GM21447 (cell line): ENCODE measurements around the gene CNGB1.
"Not testable (repeated sequence)": the region's sequence is repeated elsewhere in the genome, so short reads cannot be mapped to it uniquely, and the experiment has no call there.

Experiments
- ATAC-seq: cut with Tn5 transposase; IDR thresholded peaks from one replicate; pipeline ENCODE4 v1.9.1; 2021; ENCODE audit not compliant: unreplicated experiment

The CNGB1 gene

GRCh38 chr16:57866529-57866918, 104.4 kb downstream of the CNGB1 start:
- no peak for ATAC-seq

- no peak for ATAC-seq
Measured at GRCh38 chr16:57865746-57866528, 105.0 kb downstream of the CNGB1 start.

GRCh38 chr16:57863434-57864160, 107.3 kb downstream of the CNGB1 start:
- ATAC-seq, result no peak

DNA sequence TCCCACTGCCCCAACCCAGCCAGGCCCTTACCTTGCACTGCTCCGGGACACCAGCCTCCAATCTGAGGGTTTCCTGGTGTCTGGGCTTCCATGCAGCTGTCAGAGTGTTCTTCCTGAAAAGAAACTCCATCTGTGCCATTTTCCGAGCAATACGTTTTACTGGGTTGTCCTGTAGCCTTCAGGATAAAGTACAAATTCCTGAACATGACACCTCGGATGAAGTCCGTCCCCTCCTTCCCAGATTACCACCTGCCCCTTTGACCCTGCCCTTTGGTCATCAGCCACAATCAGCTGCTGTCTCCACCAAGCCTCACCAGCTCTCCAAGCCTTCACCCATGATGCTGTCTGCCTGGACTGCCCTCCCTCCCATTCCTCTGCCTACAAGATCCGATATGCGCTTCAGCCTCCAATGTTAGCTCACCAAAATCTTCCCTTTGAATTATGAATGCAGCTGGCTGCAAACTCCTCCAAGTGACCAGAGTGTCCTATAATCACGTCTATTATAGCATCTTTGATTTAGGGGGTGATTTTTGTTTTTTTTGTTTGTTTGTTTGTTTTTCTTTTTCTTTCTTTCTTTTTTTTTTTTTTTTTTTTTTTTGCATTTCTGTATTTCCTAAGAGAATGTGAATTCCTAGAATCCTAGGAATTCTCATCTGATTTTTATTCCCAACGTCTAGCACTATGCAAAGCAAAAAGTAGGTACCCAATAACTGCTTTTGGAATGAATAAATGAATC, 108.1 kb downstream of the CNGB1 start:
- ATAC-seq, result no peak

GRCh38 chr16:57859331-57859730, 111.6 kb downstream of the CNGB1 start:
- ATAC-seq, result no peak

DNA sequence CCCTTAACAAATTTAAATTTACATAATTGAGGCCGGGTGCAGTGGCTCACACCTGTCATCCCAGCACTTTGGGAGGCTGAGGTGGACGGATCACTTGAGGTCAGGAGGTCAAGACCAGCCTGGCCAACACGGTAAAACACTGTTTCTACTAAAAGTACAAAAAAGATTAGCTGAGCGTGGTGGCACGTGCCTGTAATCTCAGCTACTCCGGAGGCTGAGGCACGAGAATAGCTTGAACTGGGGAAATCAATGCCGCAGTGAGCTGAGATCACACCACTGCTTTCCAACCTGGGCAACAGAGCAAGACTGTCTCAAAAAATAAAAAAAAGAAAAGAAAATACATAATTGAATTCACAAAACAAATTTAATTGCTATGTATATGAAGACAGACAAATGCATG, 112.3 kb downstream of the CNGB1 start:
- ATAC-seq, result no peak

DNA sequence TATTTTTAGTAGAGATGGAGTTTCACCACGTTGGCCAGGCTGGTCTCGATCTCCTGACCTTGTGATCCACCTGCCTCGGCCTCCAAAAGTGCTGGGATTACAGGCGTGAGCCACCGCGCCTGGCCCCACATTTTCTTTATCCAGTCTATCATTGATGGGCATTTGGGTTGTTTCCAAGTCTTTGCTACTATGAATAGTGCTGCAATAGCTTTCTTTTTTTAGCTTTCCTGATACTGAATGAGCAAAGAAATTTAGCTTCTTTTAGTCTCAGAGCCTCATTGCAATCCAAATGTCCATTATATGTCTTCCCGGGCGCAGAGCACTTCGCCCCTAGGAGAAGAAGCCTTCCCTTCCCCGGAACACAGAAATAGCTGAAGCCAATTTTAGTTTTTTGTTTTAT, 112.9 kb downstream of the CNGB1 start:
- not testable (repeated sequence) for ATAC-seq

GRCh38 chr16:57855188-57855587, 115.7 kb downstream of the CNGB1 start:
- no peak for ATAC-seq

- no peak for ATAC-seq
Measured at GRCh38 chr16:57852189-57852588, 118.7 kb downstream of the CNGB1 start.

DNA sequence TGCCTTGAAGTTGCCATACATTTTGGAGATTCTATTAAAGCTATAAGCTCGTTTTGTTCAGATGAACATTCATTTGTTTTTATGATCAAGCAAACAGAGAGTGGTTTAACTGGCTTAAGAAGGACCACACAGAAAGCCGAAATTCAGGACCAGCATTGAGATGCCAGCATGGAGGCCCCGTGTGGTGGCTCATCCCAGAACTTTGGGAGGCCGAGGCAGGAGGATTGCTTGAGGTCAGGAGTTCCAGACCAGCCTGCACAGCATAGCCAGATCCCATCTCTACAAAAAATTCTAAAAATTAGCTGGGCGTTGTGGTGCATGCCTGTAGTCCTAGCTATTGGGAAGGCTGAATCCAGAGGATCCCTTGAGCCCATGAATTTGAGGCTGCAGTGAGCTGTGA, 122.7 kb downstream of the CNGB1 start:
- no peak for ATAC-seq

- not testable (repeated sequence) for ATAC-seq
Measured at GRCh38 chr16:57846931-57847330, 124.0 kb downstream of the CNGB1 start.

DNA sequence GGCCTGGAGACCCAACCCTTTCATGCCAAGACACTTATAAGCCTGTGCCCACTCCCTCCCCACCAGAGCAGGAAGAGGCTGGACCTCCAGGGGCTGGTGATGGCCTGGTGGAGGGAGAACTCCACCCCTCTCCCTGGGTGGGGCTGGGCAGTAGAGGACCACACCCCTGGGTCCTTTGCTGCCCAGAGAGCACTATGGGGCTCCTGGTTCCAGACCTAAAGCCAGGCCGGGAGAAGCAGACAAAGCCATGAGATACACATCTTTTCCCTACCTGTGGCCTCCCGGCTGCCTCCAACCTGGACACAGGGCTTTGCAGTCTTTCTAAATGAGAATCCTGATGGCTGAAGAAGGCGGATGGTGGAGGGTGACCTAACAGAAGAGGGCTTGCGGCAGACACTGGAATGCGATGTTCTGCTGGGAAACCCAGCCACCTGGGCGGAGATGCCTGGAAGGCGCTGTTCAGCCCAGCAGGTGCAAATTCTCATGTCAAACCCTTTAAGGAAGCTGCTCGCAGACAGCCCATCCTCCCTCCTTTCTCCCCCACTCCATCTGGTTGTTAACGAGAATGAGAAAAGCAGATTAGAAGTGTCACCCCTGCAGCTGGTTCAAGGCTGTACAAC, 124.7 kb downstream of the CNGB1 start:
- ATAC-seq, result no peak

- no peak for ATAC-seq
Measured at GRCh38 chr16:57845115-57845514, 125.8 kb downstream of the CNGB1 start.

DNA sequence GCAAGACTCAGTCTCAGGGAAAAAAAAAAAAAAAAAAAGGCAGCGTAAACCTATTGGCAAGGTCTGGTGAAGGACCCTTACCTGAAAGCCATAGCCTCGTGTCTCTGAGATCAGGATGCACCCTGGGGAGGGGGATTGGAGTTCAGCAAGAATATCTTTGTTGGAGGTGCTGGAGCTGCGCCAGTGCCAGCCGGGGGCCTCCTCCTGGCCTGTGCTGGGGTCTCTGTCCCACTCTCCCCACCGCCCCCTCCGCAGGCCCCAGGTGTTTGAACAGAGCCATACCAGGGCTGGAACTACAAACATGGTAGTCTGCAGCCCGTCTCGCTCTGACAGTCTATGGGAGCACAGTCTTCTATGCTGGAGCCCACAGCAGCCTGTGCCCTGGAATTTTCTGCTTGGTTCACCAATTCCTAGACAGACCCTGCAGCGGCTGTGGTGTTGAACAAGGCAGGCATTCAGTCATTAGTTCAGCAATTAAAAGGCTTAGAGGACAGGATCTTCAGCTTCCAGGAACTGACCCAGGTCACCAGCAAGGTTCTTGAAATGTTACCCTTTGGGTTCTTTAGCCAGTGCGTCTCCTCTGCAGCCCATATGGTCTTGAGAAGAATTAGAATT, 126.4 kb downstream of the CNGB1 start:
- no peak for ATAC-seq

- no peak for ATAC-seq
Measured at GRCh38 chr16:57843400-57843799, 127.5 kb downstream of the CNGB1 start.

DNA sequence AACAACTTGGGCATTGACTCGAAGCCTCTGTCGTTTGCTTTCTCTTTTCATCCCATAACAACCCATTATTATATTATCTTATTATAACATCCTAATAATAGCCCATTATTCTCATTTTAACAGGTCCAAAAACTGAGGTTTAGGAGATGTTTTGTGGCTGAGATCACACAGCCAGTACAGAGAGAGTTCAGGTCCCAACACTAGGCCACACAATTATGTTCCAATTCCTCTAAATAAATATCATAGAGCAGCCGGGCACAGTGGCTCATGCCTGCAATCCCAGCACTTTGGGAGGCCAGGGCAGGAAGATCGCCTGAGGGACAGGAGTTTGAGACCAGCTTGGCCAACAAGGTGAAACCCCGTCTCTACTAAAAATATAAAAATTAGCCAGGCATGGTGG, 128.3 kb downstream of the CNGB1 start:
- ATAC-seq, result no peak

DNA sequence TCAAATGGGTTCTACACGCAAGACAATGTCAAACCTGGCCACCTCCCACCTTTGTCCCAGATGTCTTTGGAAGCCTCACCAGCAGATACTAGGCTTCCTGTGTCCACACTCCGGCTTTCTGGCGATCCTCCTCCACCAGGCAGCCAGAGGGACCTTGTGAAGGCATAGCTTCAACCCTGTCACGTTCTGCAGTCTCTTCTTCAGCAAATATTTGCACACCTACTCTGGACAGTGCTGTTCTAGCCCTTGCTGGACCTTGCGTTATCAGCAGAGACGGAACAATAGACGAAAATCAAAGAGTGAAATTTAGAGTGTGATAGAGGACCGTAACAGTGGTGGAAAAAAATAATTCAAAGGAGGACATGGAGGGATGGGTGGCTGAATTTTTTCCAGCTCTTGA, 130.1 kb downstream of the CNGB1 start:
- ATAC-seq, result no peak

DNA sequence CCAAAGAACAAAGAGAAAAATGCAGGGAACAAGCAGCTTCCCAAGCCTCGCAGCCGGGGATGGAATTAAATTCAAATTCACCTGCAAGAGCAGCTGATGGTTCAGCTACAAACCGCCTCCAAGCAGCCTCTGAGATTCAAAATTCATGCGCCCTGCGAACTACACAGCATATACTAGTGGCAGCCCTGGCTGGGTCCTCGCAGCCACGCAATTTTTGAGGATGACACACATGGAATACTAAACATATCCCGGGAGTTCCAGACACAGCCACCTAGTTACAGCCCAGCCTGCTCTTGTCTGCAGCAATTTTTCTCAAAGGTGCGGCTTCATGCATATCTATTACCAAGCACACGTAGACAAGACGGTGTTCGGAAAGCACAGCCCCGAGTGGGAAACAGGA, 132.8 kb downstream of the CNGB1 start:
- ATAC-seq, result no peak

- no peak for ATAC-seq
Measured at GRCh38 chr16:57837305-57838125, 133.4 kb downstream of the CNGB1 start.

- not testable (repeated sequence) for ATAC-seq
Measured at GRCh38 chr16:57835439-57835838, 135.5 kb downstream of the CNGB1 start.
